Motor neuron (in vitro differentiated cells): ENCODE measurements around the gene EPHA10. TPM values are rescaled to one million over a fixed set of nuclear protein-coding genes. Genes with fewer than 3 reads are reported as not detected.

Experiments used
- ATAC-seq, 8 experiments: fragments of 200-7000 bp; cut with Tn5 transposase; replicated peaks in 6 of 8; 2 replicates each; pipeline ENCODE4 v1.8.0; 2021; ENCODE audit warnings: mild to moderate bottlenecking in 8 of 8, moderate library complexity in 8 of 8
- H3K27ac ChIP-seq, 2 donors: fragments of 250-450 bp; sonication (Bioruptor Pico); 2 replicates each; pipeline ENCODE4 v1.9.0; 2021; ENCODE audit warnings: antibody characterized with exemption in 2 of 2, mild to moderate bottlenecking in 2 of 2, moderate library complexity in 1 of 2
- H3K4me1 ChIP-seq, 2 donors: fragments of 250-450 bp; sonication (Bioruptor Pico); replicated peaks in 1 of 2; 2 replicates each; pipeline ENCODE4 v1.6.1; 2021; ENCODE audit warnings: antibody characterized with exemption in 2 of 2, mild to moderate bottlenecking in 2 of 2, moderate library complexity in 1 of 2
- H3K4me3 ChIP-seq, 5 donors: fragments of 250-450 bp; sonication (Bioruptor Pico); 2 replicates each; pipeline ENCODE4 v1.9.0; 2021; ENCODE audit warnings: antibody characterized with exemption in 5 of 5, mild to moderate bottlenecking in 5 of 5, moderate library complexity in 4 of 5
- WGBS, 10 experiments: fragments of 450-650 bp; shearing (Covaris generic); methylation state at CpG; one replicate each; pipeline ENCODE4 v1.0.0; 2022; 5-methylcytosine and 5-hydroxymethylcytosine counted together
- in situ Hi-C, 9 experiments: fragments of 400-800 bp; cut with MboI; loops; one replicate each; pipeline ENCODE4 v1.15.0; 2021; ENCODE audit warnings: low sequenced_read_pairs in 9 of 9, low pct_unique_long_range_greater_than_20kb in 2 of 9; ENCODE audit not compliant: unreplicated experiment in 9 of 9
- total RNA-seq, 8 experiments: library from RNA; unstranded; fragments of 300-600 nt; gene quantifications; 2 replicates each; pipeline versions ENCODE4 v1.2.3 to v1.2.4, GENCODE V29; 2022

The EPHA10 gene
- total RNA-seq, 8 experiments from 2014 or later = 0.31 to 5.4 (median 2.6) TPM

- in situ Hi-C loops = no loop called here
- Histone ChIP-seq H3K27ac (no peak overlapping the region), H3K4me1 (no peaks in the 10 kb centered on the region), H3K4me3 (peak overlapping the region; percentile 40 to 55 (median 46))
- WGBS, 10 experiments = 0 to 44% (median 19%) methylated on average over 1 to 19 of the region's 25 CpGs; no CpG with 5 or more reads in 3 of the 10 experiments
- no peak for ATAC-seq
Observed at GRCh38 chr1:37763791-37764413, 1.0 kb downstream of the EPHA10 start.

- WGBS, 10 experiments = 0 to 60% (median 13%) methylated on average over 1 to 2 of the region's 2 CpGs; no CpG with 5 or more reads in 2 of the 10 experiments
- H3K4me1 ChIP-seq = no peaks in the 10 kb centered on the region
- in situ Hi-C loops = no loop called here
- H3K4me3 ChIP-seq = no peak overlapping the region
- H3K27ac ChIP-seq = no peak overlapping the region
- no peak for ATAC-seq
Observed at GRCh38 chr1:37762516-37762915, 2.4 kb downstream of the EPHA10 start.

- in situ Hi-C loops = no loop called here
- ATAC-seq = no peak
- H3K27ac ChIP-seq = no peak overlapping the region
- no peaks in the 10 kb centered on the region for H3K4me1 ChIP-seq
- 63 to 80% (median 74%) methylated on average over 2 to 34 of the region's 68 CpGs; no CpG with 5 or more reads in 6 of the 10 experiments for WGBS, 10 experiments
- no peak overlapping the region for H3K4me3 ChIP-seq
Observed at GRCh38 chr1:37761416-37762095, 3.4 kb downstream of the EPHA10 start.

- H3K4me1 ChIP-seq = no peaks in the 10 kb centered on the region
- no peak overlapping the region for H3K27ac ChIP-seq
- WGBS, 10 experiments = 0 to 86% (median 66%) methylated on average over 1 to 2 of the region's 2 CpGs; no CpG with 5 or more reads in 3 of the 10 experiments
- H3K4me3 ChIP-seq = no peak overlapping the region
- in situ Hi-C loops = no loop called here
- ATAC-seq = no peak
Observed at GRCh38 chr1:37759451-37759850, 5.5 kb downstream of the EPHA10 start.

GRCh38 chr1:37755951-37756560 lies 8.9 kb downstream of the EPHA10 start:
- ATAC-seq = no peak
- in situ Hi-C loops = no loop called here
- Histone ChIP-seq H3K27ac (no peak overlapping the region), H3K4me1 (no peaks in the 10 kb centered on the region), H3K4me3 (no peak overlapping the region)
- WGBS, 10 experiments = 38 to 61% (median 43%) methylated on average over 2 to 4 of the region's 4 CpGs; no CpG with 5 or more reads in 5 of the 10 experiments

- H3K27ac ChIP-seq = no peak overlapping the region
- no peaks in the 10 kb centered on the region for H3K4me1 ChIP-seq
- no peak for ATAC-seq
- H3K4me3 ChIP-seq = no peak overlapping the region
- in situ Hi-C loops = no loop called here
- 0 to 50% (median 40%) methylated on average over 1 of the region's 1 CpG; no CpG with 5 or more reads in 7 of the 10 experiments for WGBS, 10 experiments
Observed at GRCh38 chr1:37755290-37755689, 9.6 kb downstream of the EPHA10 start.

- 0 to 9% methylated on average over 4 to 16 of the region's 52 CpGs; no CpG with 5 or more reads in 8 of the 10 experiments for WGBS, 10 experiments
- Histone ChIP-seq H3K27ac (no peak overlapping the region), H3K4me3 (peak overlapping the region; percentile 33 to 50 (median 44)), H3K4me1 (no peaks in the 10 kb centered on the region)
- in situ Hi-C loops = no loop called here
- peak in 2 of 8 experiments; percentile 5 for ATAC-seq
Observed at GRCh38 chr1:37753473-37754321, 11.2 kb downstream of the EPHA10 start.

GRCh38 chr1:37752583-37753471 lies 12.1 kb downstream of the EPHA10 start:
- 10 to 20% (median 12%) methylated on average over 3 to 5 of the region's 105 CpGs; no CpG with 5 or more reads in 7 of the 10 experiments for WGBS, 10 experiments
- in situ Hi-C loops = no loop called here
- no peaks in the 10 kb centered on the region for H3K4me1 ChIP-seq
- ATAC-seq = peak; percentile 61 to 96 (median 90)
- peak overlapping the region; percentile 22 to 75 for H3K27ac ChIP-seq
- peak overlapping the region; percentile 33 to 50 (median 44) for H3K4me3 ChIP-seq

GRCh38 chr1:37752213-37752582 lies 12.7 kb downstream of the EPHA10 start:
- Histone ChIP-seq H3K27ac (peak overlapping the region in 1 of 2 donors; percentile 75), H3K4me1 (no peaks in the 10 kb centered on the region), H3K4me3 (peak overlapping the region; percentile 33 to 50 (median 44))
- in situ Hi-C loops = no loop called here
- 0 to 90% (median 18%) methylated on average over 1 to 11 of the region's 11 CpGs; no CpG with 5 or more reads in 2 of the 10 experiments for WGBS, 10 experiments
- no peak for ATAC-seq

- no peak for ATAC-seq
- Histone ChIP-seq H3K4me1 (no peaks in the 10 kb centered on the region), H3K4me3 (no peak overlapping the region), H3K27ac (no peak overlapping the region)
- in situ Hi-C loops = no loop called here
- 44 to 100% (median 90%) methylated on average over 1 of the region's 1 CpG for WGBS, 10 experiments
Observed at GRCh38 chr1:37748565-37748964, 16.4 kb downstream of the EPHA10 start.

GRCh38 chr1:37746806-37747205 lies 18.1 kb downstream of the EPHA10 start:
- in situ Hi-C loops = no loop called here
- no peak overlapping the region for H3K27ac ChIP-seq
- H3K4me1 ChIP-seq = no peaks in the 10 kb centered on the region
- H3K4me3 ChIP-seq = no peak overlapping the region
- peak in 1 of 8 experiments; percentile 34 for ATAC-seq
- 36 to 92% (median 72%) methylated on average over 1 to 3 of the region's 3 CpGs for WGBS, 10 experiments

- H3K4me3 ChIP-seq = no peak overlapping the region
- 0 to 60% (median 20%) methylated on average over 1 to 6 of the region's 6 CpGs; no CpG with 5 or more reads in 1 of the 10 experiments for WGBS, 10 experiments
- no peaks in the 10 kb centered on the region for H3K4me1 ChIP-seq
- no peak for ATAC-seq
- in situ Hi-C loops = no loop called here
- H3K27ac ChIP-seq = no peak overlapping the region
Observed at GRCh38 chr1:37741662-37742061, 23.3 kb downstream of the EPHA10 start.
